EH (cell line): Measurements from ENCODE around the gene L3MBTL1.

ENCODE experiments used
- DNase-seq: peaks from one replicate; pipeline ENCODE4 v3.0.0-alpha.2; 2015; ENCODE audit warnings: low read depth

L3MBTL1 gene

DNA sequence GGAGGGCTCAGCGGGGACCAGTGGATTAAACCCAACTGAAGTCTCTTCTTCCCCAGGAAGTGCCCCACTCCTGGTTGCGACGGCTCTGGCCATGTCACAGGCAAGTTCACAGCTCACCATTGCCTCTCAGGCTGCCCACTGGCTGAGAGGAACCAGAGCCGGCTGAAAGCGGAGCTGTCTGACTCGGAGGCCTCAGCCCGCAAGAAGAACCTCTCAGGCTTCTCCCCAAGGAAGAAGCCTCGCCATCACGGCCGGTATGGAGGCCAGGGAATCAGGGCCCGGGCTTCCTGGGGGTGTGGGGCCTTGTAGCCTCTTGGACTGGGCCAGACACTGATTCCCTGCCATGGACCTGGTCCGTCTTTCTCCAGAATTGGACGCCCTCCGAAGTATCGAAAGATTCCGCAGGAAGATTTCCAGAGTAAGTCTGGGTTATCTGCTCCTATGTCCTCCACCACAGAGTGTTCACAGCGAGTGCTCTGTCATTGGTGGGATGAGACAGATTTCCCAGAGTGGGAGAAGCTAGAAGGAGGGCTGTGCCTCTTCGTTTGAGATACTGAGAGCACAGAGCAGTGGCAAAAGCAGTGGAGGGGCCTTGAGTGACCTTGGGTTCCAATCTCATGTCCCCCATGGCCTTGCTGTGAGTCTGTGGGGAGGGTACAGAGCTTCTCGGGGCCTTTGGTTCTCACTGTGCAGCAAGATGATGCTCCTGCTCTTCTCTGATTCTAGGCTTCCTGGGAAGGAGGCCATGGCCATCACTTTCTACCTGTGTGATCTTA, 28.7 kb downstream of the L3MBTL1 start:
- no peak for DNase-seq

DNA sequence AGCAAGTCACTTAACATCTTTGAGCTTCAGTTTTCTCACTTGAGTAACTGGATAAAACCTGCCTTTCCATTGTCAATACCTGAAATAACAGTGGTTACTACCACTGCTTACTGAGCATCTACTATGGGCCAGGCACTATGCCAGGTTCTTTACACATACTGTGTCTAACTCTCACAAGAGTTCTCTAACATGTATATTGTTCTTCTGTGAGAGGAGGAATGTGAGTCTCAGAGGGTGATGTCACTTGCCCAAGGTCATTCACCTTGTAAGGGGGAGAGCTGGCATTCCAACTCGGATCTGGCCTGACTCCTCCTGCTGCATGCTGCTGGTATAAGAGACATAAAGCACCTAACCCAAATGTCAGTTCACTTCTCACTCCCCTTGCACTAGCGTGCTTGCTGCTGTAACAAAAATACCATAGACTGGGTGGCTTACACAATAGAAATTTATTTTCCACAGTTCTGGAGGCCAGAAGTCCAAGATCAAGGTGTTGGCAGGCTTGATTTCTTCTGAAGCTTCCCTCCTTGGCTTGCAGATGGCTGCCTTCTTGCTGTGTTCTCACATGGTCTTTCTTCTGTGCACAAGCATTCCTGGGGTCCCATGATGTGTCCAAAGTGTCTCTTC, 29.4 kb downstream of the L3MBTL1 start:
- DNase-seq: peak; percentile 33

DNA sequence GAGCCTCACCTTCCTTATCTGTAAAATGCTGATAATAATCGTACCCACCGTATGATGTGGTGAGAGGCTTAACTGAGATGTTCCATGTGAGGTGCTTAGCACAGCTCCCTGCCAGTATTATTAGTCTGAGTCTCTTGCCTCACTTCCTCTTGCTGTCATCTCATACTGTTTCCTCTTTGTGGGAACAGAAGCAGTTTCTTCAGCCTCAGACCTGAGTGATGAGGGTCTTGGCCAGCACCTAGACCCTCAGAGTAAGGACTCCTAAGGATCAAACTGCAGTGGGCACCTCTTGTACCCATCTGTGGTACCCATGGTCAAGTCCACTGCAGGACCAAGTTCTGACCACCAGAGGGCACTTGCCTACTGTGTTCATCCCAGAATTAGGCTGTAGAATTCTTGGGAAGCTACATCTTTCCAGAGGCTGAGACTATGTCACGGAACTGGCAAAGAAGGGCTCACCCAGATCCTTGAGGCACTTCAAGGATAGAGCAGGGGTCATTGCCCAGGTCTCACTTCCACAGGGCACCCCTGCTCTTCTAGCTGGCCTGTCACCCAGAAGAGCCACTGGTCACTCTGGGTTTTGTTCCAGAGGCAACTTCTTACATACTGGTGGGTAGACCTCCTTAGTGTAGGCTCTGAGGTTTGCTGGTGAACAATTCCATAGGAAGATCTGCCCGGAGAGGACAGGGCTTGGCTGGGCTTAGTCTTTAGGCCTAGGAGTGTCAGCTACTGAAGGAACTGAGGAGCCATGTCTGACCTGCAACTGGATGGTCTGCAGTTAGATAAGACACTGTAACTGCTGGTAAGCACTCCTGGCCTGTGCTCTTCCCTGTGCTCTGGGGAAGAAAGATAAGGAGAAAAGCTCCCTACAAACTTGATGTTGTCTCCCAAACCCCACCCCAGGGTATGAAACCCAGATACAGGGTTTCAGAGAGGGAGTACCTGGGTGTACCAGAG, 30.7 kb downstream of the L3MBTL1 start:
- peak; percentile 70 for DNase-seq

DNA sequence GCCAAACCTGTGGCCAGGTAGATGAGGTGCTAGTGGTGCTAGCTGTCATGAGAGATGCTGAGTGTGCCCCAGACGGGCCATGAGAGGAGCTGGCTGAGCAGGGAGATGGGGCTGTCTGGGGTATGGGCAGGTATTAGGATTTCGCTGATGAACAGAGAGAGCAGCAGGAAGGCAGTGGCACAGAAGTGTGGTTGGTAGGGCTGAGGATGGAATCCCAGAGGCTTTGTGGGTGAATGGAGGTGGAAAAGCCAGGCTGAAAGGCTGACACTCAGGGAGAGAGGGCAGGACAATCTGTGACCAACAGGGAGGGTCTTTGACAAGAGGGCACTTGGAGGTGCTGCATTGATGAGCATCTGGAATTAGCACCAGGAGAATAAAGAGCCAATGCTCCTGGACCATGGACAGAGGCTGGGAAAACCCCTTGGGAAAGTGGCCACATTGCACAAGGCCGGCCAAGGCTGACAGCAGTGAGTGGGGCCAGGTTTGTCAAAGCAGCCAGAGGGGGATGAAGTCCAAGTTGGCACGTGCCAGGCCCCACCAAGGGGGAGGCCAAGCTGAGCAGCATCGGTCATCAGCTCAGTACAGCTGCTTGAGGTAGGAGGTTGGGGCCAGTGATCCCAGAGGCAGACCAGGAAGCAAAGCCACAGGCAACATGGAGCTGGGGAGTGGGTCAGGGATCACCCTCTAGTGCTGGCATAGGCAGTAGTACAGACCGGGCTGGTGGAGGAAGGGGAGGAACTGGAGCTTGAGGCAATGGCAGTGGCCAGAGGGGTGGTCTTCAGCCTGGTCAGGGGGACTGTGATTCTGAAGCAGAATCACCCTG, 31.6 kb downstream of the L3MBTL1 start:
- no peak for DNase-seq

DNA sequence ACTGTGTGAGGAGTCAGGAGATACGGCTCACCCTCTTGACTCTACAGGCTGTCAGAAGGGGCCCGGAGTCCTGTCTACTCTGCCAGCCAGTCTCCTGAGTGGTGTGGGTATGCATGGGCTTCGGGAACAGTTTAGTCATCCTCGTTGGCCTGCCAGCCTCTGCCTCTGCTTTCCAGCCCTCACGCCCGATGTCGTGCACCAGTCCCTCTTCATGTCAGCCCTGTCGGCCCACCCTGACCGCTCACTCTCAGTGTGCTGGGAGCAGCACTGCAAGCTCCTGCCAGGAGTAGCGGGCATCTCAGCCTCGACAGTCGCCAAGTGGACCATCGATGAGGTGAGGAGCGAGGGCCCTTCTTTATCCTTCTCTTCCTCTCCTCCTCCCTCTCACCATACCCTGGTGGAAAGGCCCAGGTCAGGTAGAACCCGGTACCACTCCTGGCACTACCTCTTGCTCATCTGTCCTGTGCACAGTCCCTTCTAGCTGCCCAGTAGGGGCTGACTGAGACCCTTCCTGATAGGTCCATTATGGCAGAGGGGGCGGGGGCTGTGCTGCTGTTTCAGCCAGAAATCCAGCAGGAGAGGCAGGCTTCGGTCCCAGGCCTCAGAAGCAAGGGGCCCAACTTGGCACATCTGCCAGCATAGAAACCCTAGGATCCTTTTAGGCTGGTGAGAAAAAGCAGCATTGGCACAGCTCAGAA, 32.6 kb downstream of the L3MBTL1 start:
- no peak for DNase-seq

DNA sequence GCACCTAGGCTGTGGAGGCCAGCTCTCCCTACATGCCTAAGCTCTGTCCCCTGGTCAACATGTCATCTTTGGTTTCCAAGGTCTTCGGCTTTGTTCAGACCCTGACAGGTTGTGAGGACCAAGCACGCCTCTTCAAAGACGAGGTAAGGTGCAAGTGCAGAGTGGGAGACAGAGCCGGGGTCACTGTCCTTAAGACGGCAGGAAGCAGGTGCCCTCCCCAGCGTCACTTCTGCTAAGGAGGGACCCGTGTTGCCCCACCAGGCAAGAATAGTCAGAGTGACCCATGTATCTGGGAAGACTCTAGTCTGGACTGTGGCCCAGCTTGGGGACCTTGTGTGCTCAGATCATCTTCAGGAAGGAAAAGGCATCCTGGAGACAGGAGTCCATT, 33.2 kb downstream of the L3MBTL1 start:
- DNase-seq: no peak

DNA sequence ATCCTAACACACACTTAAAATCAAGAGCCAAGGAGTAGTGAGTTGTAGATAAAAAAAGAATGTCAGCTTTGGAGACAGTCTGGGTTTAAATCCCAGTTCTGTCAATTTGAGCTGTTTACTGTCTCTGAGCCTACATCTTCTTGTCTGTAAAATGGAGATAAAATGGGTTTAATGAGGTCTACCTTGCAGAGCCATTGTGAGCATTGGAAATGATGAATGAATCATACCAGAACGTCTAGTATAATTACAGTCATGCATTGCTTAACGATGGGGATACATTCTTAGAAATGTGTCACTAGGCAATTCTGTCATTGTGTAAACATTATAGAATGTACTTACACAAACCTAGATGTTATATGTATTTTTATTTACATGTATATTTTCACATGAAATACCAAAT, 33.7 kb downstream of the L3MBTL1 start:
- peak; percentile 78 for DNase-seq

DNA sequence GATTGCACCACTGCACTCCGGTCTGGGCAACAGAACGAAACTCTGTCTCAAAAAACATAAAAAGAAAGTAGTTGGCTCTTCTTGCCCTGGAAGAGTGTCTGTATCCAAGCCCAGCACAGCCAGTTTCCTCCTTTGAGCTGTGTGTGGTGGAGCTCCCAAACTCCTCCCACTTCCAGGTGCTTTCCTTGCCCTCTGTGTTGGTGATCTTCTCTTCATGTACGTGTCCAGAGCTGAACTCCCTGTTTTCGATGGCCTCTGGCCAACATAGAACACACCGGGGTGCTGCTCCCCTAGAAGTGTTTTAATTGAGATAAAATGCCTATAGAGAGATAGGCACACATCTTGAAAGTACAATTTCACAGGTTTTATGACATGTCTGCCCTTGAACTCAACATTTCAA, 34.7 kb downstream of the L3MBTL1 start:
- no peak for DNase-seq

DNA sequence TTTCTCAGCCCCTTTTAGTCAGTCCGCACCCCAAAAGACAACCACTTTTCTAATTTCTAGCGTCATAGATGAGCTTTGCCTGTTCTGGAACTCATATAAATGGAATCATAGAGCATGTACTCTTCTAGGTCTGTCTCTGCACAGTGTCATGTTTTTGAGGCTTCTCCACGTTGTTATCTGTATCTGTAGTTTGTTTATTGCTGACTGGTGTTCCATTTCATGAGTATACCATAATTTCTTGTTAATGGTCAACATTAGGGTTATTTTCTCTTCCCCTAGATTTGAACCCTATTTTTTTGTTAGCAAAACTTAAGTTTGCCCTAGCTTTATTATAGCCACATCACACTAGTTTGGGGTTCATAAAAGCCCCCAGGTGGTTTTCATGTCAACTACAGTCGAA, 35.2 kb downstream of the L3MBTL1 start:
- DNase-seq: no peak

DNA sequence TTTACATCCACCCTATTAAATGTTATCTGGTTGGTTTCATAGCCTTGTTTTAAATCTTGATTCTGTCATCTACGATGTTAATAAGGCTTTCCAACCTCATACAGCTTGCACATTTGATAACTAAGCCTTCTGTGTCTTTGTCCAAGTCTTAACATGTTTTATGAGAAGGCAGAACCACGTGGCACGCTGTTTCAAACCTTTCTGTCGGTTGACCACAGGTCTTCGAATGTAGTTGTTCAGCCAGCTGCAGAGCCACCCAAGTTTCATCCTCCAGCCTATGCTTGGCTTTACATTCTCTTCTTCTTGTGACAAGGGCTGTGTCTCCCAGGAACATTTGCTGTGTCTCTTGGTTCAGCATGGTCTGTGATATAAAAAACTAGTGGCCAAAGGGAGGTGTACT, 35.6 kb downstream of the L3MBTL1 start:
- no peak for DNase-seq

DNA sequence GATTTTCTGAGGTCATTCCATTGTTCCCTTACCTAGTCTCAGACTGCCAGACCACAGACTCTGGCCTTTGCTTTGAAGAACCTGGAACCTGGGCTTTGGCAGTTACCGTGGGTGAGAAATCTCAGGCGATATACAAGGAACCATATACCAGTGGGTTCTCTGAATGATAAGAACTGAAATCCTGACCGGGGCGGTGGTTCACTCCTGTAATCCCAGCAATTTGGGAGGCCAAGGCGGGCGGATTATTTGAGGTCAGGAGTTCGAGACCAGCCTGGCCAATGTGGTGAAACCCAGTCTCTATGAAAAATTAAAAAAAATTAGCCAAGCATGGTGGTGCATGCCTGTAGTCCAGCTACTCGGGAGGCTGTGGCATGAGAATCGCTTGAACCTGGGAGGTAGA, 37.0 kb downstream of the L3MBTL1 start:
- no peak for DNase-seq

DNA sequence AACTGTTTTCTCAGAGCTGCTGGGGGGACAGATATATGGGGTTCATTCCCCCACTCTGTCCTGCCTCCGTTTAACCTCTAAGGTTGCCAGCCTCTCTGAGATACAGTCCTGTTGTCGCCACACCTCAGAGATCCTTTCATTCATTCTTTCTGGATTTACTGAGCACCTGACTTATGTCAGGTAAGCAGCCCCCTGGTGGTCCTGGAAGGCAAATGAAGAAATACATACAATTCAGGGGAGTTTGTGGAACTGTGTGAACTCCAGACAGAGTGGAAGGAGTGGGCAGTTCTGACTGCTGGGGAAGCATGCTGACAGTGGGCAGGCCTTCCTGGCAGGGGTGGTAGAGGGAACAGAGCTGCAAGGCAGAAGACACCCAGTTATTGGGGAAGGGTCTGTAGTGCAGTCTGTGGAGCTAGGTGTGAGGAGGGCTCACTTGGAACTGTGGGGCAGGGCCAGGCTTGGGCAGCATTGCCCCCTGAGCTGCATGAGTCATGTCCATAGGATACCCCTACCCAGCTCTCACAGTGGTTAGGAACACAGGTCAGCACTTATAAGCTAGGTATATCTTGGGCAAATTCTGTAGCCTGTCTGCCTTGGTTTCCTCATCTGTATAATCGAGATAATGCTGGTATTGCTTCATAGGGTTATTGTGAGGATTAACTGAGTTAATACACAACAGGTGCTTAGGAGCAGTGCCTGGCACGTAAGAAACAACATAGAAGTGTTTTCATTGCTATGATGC, 38.5 kb downstream of the L3MBTL1 start:
- no peak for DNase-seq

DNA sequence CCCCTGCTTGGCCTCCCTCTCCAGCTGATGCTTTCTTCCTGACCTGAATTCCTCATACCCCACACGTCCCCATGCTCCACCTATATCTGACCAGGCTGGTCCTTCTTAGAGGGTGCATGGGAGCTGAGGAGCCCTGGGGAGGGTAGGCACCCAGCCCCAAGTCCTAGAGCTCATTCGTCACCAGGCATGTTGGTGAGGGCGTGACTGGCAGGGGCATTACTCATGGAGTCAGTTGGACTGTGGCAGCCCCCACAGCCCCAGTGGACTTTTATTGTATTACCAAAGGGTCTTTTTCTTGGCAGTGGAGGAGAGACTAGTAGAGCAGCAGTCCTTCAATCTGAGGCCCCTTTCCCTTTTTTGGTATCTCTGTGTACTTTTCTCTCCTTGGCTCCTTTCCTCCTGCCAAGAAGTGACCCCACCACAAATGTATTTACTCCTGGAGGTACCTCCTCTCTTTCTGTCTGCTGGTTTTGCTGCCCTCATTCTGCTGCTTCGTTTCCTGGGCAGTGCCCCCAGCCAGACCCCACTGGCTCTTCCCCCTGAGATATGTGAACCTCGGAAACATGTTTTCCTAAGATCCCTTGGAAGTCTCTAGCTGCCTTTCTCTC, 40.9 kb downstream of the L3MBTL1 start:
- no peak for DNase-seq

DNA sequence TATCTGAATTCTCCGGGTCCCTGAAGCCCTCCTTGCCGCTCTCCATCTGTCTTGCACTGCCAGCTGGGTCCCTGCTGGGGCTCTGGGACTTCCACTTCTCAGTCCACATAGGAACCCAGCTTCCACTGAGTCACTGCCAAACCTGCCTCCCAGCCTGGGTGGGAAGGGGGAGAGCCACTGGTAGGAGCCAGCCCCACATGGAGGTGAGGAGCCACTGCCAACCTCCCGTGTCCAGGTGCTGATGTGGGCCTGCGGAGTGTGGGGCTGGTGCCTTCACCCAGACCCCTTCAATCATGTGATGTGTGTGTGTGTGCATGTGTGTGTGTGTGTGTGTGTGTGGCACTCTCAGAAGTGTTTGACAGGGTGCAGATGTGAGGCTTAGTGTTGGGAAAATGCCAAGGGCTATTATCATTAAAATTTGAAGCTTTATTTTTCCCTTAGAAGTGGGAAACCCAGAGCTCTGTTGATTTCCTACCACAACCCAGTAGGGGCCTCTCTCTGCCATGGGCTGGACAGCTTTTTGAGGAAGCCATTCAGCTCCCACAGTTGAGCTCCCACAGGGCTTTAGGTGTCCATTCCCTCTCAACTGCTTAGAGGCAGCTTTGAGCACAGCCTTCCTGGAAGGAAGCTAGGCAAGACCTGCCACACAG, 42.0 kb downstream of the L3MBTL1 start:
- no peak for DNase-seq

DNA sequence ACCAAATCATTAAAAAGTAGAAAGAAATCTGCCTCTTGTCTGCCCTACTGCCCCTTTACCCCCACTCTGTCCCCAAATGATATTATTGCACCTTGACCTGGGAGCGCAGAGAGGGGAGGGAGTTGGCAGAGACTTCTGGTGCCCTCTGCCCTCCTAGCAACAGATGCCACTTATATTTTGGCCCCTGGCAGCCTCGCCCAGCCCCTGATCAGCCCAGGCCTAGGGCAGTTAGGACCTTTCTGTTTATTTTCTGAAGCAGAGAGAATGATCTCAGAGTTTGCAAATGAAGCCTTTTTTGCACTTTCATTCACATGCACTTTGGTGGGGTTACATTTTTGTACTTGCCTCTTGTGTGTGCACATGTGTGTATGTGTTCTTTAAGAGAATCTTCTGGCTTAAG, 43.0 kb downstream of the L3MBTL1 start:
- no peak for DNase-seq

DNA sequence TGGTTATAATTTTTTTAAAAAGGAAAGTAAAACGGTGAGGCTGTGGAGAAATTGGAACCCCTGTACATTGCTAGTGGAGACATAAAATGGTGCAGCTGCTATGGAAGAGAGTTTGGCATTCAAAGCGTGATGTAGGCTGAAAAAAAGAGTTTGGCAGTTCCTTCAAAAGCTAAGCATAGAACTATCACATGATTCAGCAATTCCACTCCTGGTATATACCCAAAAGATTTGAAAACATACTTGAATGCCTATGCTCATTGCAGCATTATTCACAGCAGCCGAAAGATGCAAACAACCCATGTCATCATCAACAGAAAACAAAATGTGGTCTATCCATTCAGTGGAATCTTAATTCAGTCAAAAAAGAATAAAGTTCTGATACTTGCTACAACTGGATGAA, 46.9 kb downstream of the L3MBTL1 start:
- DNase-seq: no peak

DNA sequence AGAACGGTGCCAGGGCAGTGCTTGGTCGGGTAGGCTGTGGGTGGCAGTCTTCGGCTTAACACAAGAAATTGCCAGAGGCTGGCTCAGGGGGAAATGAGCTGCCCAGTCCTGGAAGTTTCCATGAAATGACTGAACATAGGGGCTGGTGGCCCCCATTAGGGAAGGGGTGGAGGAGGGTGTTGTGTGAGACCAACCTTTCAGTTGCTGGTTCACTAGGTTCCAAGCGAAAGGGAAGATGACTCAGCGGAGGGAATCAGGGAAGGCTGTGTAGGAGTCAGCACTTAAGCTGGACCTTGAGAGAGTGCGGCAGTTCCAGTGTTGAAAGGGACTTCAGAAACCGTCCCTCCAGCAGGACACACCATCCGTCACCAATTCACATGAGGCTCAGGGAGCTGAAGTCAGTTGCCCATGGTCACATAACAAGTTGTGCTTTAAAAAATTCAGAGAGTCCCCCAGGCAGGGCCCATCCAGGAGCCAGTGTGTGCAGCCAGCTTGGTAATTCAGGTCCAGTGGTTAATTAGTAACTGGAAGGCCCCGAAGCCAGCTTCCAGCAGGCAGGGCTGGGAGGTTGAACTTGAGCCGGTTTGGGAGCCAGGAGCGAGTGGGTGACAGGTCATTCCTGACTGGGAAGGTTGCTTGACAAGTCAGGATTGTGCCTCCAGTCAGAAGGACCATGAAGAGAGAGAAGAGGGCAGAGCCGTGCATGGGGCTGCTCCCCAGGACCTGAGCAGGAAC, 51.1 kb downstream of the L3MBTL1 start, which contains the start of gene SGK2:
SGK2 (plus strand) TSS at position 616 of the 735 bp plus-strand sequence. CDS start 7,469 bp downstream, outside the sequence.
- DNase-seq: peak; percentile 18

DNA sequence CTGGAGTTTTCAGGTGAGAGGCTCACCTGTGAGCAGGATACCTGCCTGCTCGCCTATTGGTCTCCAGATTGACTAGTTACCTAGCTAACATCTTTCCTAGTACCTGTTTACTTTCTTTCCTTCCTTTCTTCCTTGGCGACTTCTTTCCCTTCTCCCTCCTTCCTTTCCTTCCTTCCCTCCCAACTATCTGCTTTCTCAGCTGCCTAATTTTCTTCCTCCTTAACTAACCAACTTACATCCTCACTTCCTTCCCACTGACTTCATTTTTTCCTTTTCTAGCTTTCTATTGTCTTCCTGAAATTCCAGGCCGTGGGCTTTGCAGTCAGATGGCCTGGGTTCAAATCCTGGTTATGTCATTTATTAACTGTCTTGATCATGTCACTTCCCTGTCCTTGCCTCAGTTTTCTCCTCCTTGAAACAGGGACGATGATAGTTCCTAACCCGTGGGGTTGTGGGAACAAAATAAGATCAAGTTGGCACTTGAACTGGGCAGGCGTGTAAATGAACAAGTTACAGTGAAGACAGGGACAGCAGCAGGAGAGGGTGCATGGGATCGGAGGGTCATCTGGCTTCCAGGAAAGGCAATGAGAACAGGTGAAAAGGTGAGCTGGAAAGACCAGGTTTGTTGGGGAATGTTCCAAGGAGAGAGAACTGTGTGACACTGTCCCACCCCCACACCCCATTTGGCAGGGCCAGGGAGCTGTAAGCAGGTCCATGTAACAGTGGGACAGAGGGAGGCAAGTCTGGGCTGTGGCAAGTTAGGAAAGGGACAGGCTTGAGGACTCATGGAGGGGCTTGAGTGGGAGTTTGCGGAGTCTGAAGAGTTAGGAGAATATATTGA, 51.9 kb downstream of the L3MBTL1 start:
- DNase-seq: no peak
